NK-92 treated with Interleukin-12 subunit alpha and Interleukin-12 subunit beta, amount 100 ng/mL, for 24 hours (cell line): ENCODE results near the gene FARP1.

Experiments used
- DNase-seq: peaks from one replicate; lab custom pipeline; 2025; lab: John Stamatoyannopoulos, UW

The FARP1 gene

GRCh38 chr13:98338310-98338709 lies 195.4 kb downstream of the FARP1 start:
- DNase-seq: no peak

GRCh38 chr13:98339684-98340425 lies 197.0 kb downstream of the FARP1 start:
- DNase-seq: no peak

- no peak for DNase-seq
Observed at GRCh38 chr13:98342953-98343352, 200.1 kb downstream of the FARP1 start.

- DNase-seq: no peak
Observed at GRCh38 chr13:98343461-98343860, 200.6 kb downstream of the FARP1 start.

- no peak for DNase-seq
Observed at GRCh38 chr13:98344392-98344791, 201.5 kb downstream of the FARP1 start.

- DNase-seq: no peak
Observed at GRCh38 chr13:98345107-98345935, 202.4 kb downstream of the FARP1 start.

GRCh38 chr13:98346904-98347636 lies 204.2 kb downstream of the FARP1 start:
- DNase-seq: no peak

- DNase-seq: no peak
Observed at GRCh38 chr13:98347756-98348155, 204.9 kb downstream of the FARP1 start.

GRCh38 chr13:98348466-98349200 lies 205.7 kb downstream of the FARP1 start:
- DNase-seq: no peak

- DNase-seq: no peak
Observed at GRCh38 chr13:98349731-98350305, 206.9 kb downstream of the FARP1 start.

- DNase-seq: no peak
Observed at GRCh38 chr13:98350746-98351330, 207.9 kb downstream of the FARP1 start.

GRCh38 chr13:98351636-98352035 lies 208.7 kb downstream of the FARP1 start:
- DNase-seq: no peak

GRCh38 chr13:98352226-98352625 lies 209.3 kb downstream of the FARP1 start:
- no peak for DNase-seq

GRCh38 chr13:98353750-98354149 lies 210.9 kb downstream of the FARP1 start:
- no peak for DNase-seq

GRCh38 chr13:98358937-98359336 lies 216.0 kb downstream of the FARP1 start:
- no peak for DNase-seq

- DNase-seq: no peak
Observed at GRCh38 chr13:98360545-98360944, 217.7 kb downstream of the FARP1 start.

GRCh38 chr13:98363326-98363725 lies 220.4 kb downstream of the FARP1 start:
- DNase-seq: no peak

GRCh38 chr13:98364179-98364578 lies 221.3 kb downstream of the FARP1 start:
- no peak for DNase-seq

GRCh38 chr13:98364647-98365046 lies 221.8 kb downstream of the FARP1 start:
- no peak for DNase-seq

GRCh38 chr13:98365302-98365701 lies 222.4 kb downstream of the FARP1 start:
- DNase-seq: no peak

GRCh38 chr13:98366010-98366409 lies 223.1 kb downstream of the FARP1 start:
- DNase-seq: no peak
